Hepatocyte (in vitro differentiated cells): Measurements from ENCODE around the gene MGAT4A.

Source experiments
- EZH2phosphoT487 ChIP-seq: fragments of 200-600 bp; sonication (generic); IDR thresholded peaks from one replicate; pipeline ENCODE4 v1.6.1; 2018; ENCODE audit warnings: antibody characterized with exemption, mild to moderate bottlenecking, low read depth, moderate library complexity; ENCODE audit not compliant: unreplicated experiment, severe bottlenecking
- TF ChIP-seq, protein P1 (sequence below): fragments of 200-600 bp; sonication (generic); IDR thresholded peaks from 2 replicates; pipeline ENCODE4 v1.5.1; 2016; ENCODE audit warnings: antibody characterized with exemption, mild to moderate bottlenecking; ENCODE audit not compliant: poor library complexity

DNA sequence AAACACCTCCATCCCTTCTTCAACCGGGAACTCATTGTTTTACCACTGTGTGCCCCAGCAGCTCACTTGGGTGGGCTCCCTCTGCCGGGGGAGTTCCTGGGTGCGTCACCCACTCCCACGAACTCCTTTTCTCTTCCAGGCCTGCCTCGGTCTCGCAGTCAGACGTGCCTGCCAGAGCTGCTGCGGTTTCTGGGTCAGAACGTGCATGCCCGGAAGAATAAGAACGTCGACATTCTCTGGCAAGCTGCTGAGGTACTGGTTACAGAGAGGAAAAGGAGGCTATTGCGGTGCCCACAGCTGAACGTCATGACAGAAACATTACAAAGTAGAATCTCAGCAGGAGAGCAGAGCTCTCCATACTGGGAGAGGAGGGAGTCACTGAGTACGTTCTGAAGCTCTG lies 158.3 kb downstream of the MGAT4A start:
- TF ChIP-seq, protein P1, sequence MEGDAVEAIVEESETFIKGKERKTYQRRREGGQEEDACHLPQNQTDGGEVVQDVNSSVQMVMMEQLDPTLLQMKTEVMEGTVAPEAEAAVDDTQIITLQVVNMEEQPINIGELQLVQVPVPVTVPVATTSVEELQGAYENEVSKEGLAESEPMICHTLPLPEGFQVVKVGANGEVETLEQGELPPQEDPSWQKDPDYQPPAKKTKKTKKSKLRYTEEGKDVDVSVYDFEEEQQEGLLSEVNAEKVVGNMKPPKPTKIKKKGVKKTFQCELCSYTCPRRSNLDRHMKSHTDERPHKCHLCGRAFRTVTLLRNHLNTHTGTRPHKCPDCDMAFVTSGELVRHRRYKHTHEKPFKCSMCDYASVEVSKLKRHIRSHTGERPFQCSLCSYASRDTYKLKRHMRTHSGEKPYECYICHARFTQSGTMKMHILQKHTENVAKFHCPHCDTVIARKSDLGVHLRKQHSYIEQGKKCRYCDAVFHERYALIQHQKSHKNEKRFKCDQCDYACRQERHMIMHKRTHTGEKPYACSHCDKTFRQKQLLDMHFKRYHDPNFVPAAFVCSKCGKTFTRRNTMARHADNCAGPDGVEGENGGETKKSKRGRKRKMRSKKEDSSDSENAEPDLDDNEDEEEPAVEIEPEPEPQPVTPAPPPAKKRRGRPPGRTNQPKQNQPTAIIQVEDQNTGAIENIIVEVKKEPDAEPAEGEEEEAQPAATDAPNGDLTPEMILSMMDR: no peak
- no peak for TF ChIP-seq EZH2phosphoT487
